T-helper 2 cell treated with Interferon-gamma antibody and Interleukin-4, amounts not matched to agents 5 μg/mL and 100 μg/mL, for 36 hours (primary cell): ENCODE measurements around the gene HSPA12A.

Source experiments
- DNase-seq: peaks from one replicate; pipeline ENCODE4 v3.0.0; 2021; ENCODE audit warnings: low spot score
- H3K27ac Mint-ChIP-seq: one replicate; pipeline ENCODE4 v1.8.0; 2021; ENCODE audit warnings: mild to moderate bottlenecking, mixed read lengths
- H3K27me3 Mint-ChIP-seq: one replicate; pipeline ENCODE4 v1.8.0; 2021; ENCODE audit warnings: low read depth, mixed read lengths
- H3K36me3 Mint-ChIP-seq: one replicate; pipeline ENCODE4 v1.8.0; 2021; ENCODE audit warnings: low read depth, mixed read lengths
- H3K4me1 Mint-ChIP-seq: one replicate; pipeline ENCODE4 v1.8.0; 2021; ENCODE audit warnings: low read depth, mixed read lengths
- H3K4me3 Mint-ChIP-seq: one replicate; pipeline ENCODE4 v1.8.0; 2022; ENCODE audit warnings: mild to moderate bottlenecking, moderate library complexity, mixed read lengths
- H3K9me3 Mint-ChIP-seq: one replicate; pipeline ENCODE4 v1.8.0; 2021; ENCODE audit warnings: mixed read lengths

HSPA12A gene

GRCh38 chr10:116764979-116765378 is 22.6 kb upstream of the HSPA12A start:
- Mint-ChIP-seq H3K4me3 (no peak overlapping the region), H3K4me1 (no peaks in the 10 kb centered on the region), H3K27ac (no peak overlapping the region), H3K9me3 (no peaks in the 10 kb centered on the region), H3K27me3 (peaks cover 12% of the 10 kb centered on the region), H3K36me3 (no peaks in the 10 kb centered on the region)
- DNase-seq, result no peak

DNA sequence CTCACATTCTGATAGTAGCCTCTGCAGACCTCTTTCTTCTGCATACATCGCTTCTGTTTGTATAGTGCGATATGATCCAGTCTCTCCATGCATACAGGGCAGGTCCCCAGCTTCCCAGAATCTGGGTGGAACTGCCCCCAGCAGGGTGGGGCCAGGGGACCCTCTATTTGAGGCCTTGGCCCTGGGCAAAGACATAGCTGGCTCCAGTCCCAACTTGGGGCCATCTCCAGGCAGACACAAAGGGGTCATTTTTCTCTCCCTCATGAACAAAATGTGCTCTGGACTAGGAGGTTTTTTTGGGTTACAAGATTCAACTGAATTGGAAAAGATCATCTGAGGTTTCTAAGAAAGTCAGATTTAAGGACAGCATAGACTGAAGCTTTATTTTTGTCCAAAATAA is 21.1 kb upstream of the HSPA12A start:
- Mint-ChIP-seq H3K36me3 (no peaks in the 10 kb centered on the region), H3K27me3 (peaks cover 12% of the 10 kb centered on the region), H3K27ac (no peak overlapping the region), H3K4me1 (no peaks in the 10 kb centered on the region), H3K9me3 (no peaks in the 10 kb centered on the region), H3K4me3 (no peak overlapping the region)
- DNase-seq, result no peak

DNA sequence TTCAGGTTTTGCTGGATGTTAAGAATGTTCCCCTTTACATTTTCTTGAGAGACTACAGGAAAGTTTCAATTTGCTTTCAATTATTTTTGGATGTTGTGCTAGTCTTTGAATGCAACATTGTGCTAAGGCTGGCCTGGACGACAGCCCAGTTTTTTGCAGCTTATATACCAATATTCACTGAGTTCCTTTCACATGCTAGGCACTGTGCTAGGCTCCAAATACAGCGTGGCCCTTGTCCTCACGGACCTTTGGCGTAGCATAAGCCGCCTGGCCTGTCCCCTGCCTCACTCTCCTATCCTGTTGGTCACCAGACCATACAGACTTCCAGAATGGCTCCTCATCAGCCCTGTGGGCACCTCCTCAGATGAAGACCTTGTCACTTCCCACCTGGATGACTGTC is 19.5 kb upstream of the HSPA12A start:
- no peak overlapping the region for H3K4me3 Mint-ChIP-seq
- H3K9me3 Mint-ChIP-seq, result no peaks in the 10 kb centered on the region
- no peaks in the 10 kb centered on the region for H3K4me1 Mint-ChIP-seq
- H3K27me3 Mint-ChIP-seq, result peaks cover 12% of the 10 kb centered on the region
- H3K36me3 Mint-ChIP-seq, result no peaks in the 10 kb centered on the region
- DNase-seq, result no peak
- H3K27ac Mint-ChIP-seq, result no peak overlapping the region

DNA sequence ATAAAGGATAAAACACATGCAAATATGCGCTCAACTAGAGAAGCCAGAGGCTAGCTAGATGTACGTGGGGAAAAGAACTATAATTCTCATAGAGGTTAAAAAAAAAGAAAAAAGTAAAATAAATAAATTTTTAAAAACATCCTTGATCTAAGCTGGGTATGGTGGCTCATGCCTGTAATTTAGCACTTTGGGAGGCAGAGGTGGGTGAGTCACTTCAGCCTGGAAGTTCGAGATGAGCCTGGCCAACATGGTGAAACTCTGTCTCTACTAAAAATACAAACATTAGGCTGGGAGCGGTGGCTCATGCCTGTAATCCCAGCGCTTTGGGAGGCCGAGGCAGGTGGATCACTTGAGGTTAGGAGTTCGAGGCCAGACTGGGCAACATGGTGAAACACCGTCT is 18.6 kb upstream of the HSPA12A start:
- no peak for DNase-seq
- no peak overlapping the region for H3K27ac Mint-ChIP-seq
- no peaks in the 10 kb centered on the region for H3K36me3 Mint-ChIP-seq
- H3K27me3 Mint-ChIP-seq, result peaks cover 11% of the 10 kb centered on the region
- H3K4me1 Mint-ChIP-seq, result no peaks in the 10 kb centered on the region
- H3K9me3 Mint-ChIP-seq, result no peaks in the 10 kb centered on the region
- H3K4me3 Mint-ChIP-seq, result no peak overlapping the region

DNA sequence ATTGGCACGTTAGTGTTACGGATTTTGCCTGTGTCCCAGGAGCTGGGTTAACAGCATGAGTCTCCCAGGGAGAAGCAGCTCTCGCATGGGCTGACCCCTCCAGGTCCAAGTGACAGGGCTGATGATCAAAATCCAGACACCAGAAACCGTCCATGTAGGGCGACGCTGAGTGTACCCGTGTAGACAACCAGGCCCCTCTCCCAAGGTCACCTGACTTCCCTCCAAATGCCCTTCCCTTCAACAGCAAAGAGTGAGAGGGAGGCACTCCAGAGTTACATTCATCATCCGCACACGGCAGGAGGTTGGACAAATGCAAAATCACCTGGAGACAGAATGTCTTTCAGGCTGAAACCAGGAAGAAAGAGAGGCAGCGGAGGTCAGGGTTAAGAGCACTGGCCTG is 14.9 kb upstream of the HSPA12A start:
- Mint-ChIP-seq H3K27ac (no peak overlapping the region), H3K36me3 (no peaks in the 10 kb centered on the region), H3K4me1 (no peaks in the 10 kb centered on the region), H3K9me3 (no peaks in the 10 kb centered on the region), H3K4me3 (no peak overlapping the region), H3K27me3 (no peaks in the 10 kb centered on the region)
- DNase-seq, result no peak

DNA sequence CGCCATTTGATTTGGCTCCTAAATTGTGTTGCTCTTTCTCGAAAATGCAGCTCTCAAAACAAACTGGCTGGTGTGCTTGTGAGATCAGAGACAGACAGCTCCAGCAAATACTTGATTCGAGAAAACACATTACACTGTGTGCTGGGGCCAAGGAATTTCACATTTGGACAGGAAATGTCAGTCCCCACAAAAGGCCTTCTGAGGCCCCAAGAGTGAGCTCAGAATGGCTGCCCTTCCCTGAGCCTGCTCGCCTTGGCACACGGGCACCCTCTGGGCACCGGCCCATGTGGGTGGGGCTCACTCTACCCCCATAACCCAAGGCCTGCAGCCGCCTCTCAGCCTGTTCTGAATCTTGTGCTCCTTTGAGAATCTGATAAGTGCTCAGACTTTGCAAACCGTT is 13.9 kb upstream of the HSPA12A start:
- H3K9me3 Mint-ChIP-seq, result no peaks in the 10 kb centered on the region
- no peak for DNase-seq
- no peaks in the 10 kb centered on the region for H3K36me3 Mint-ChIP-seq
- H3K27ac Mint-ChIP-seq, result no peak overlapping the region
- H3K27me3 Mint-ChIP-seq, result peaks cover 3% of the 10 kb centered on the region
- H3K4me3 Mint-ChIP-seq, result no peak overlapping the region
- no peaks in the 10 kb centered on the region for H3K4me1 Mint-ChIP-seq

DNA sequence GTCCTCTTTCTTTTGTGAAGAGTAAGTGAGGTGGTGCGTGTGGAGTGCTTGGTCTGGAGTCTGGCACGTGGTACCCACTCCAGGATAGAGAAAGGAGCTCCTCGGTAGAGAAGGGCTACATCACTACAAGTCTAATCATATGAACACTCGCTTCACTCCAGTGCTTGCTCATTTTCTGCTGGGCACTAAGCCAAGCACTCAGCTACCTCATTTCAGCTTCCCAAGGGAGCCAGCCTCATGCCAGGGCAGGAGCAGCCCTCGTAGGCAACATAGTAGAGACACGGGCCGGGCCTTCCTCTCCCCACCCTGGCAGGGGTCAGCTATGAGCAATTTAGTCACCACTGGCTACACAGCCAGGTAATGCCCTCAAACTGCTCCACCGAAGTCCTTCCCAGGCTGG is 11.4 kb upstream of the HSPA12A start:
- Mint-ChIP-seq H3K27me3 (peaks cover 9% of the 10 kb centered on the region), H3K36me3 (no peaks in the 10 kb centered on the region), H3K9me3 (no peaks in the 10 kb centered on the region), H3K27ac (no peak overlapping the region), H3K4me1 (no peaks in the 10 kb centered on the region), H3K4me3 (no peak overlapping the region)
- no peak for DNase-seq

GRCh38 chr10:116752969-116753665 is 10.8 kb upstream of the HSPA12A start:
- Mint-ChIP-seq H3K4me1 (no peaks in the 10 kb centered on the region), H3K27me3 (peaks cover 9% of the 10 kb centered on the region), H3K36me3 (no peaks in the 10 kb centered on the region), H3K27ac (no peak overlapping the region), H3K9me3 (no peaks in the 10 kb centered on the region), H3K4me3 (no peak overlapping the region)
- DNase-seq, result no peak

DNA sequence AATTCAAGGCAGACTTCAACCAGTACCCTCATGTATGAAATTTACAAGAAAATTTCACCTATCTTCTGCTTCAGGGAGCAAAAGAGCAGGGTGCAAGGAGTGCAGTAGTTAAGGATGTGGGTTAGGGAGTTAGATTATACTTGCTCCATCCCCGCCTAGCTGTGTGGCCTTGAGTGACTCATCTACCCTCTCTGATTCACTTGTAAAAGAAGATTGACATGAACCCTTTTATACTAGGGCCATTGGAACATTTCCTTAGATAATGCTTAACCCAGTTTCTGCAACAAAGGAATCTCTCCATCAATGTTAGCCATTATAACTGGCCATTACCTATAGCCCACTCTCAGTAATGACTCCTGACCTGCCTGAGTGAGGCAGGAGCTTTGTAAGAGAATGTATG is 10.2 kb upstream of the HSPA12A start:
- H3K4me1 Mint-ChIP-seq, result no peaks in the 10 kb centered on the region
- DNase-seq, result no peak
- no peaks in the 10 kb centered on the region for H3K36me3 Mint-ChIP-seq
- H3K4me3 Mint-ChIP-seq, result no peak overlapping the region
- no peak overlapping the region for H3K27ac Mint-ChIP-seq
- H3K27me3 Mint-ChIP-seq, result peaks cover 9% of the 10 kb centered on the region
- no peaks in the 10 kb centered on the region for H3K9me3 Mint-ChIP-seq

- peaks cover 37% of the 10 kb centered on the region for H3K27me3 Mint-ChIP-seq
- no peak overlapping the region for H3K4me3 Mint-ChIP-seq
Observed at GRCh38 chr10:116748471-116748870, 6.1 kb upstream of the HSPA12A start.

GRCh38 chr10:116748041-116748440 is 5.7 kb upstream of the HSPA12A start:
- H3K36me3 Mint-ChIP-seq, result no peaks in the 10 kb centered on the region
- H3K27me3 Mint-ChIP-seq, result peaks cover 41% of the 10 kb centered on the region
- no peak for DNase-seq
- H3K4me3 Mint-ChIP-seq, result no peak overlapping the region
- H3K27ac Mint-ChIP-seq, result no peak overlapping the region
- H3K9me3 Mint-ChIP-seq, result no peaks in the 10 kb centered on the region
- H3K4me1 Mint-ChIP-seq, result peaks cover 2% of the 10 kb centered on the region

More at GRCh38 chr10:116748471-116748870, 6.1 kb upstream of the HSPA12A start:
- Mint-ChIP-seq H3K36me3 (no peaks in the 10 kb centered on the region), H3K4me1 (peaks cover 2% of the 10 kb centered on the region), H3K27ac (no peak overlapping the region), H3K9me3 (no peaks in the 10 kb centered on the region)
- DNase-seq, result no peak

DNA sequence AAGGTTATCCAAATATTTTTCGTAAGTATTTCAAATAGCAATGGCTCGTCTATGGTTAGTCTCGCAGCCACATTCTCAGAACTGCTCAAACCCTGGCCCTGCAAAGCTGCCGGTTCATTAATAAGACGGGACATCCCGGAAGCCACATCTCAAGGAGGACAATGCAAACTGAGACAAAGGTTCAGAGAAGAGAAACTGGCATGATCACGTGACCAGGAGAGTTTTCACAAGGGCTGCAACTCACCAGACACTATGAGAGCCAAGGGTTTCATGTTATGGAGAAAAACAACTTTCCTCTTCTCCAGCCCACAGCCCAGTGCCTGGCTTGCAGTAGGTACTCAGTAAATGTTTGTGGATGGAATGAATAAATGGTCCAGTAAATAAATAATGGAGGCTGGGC is 5.0 kb upstream of the HSPA12A start:
- H3K9me3 Mint-ChIP-seq, result no peaks in the 10 kb centered on the region
- H3K36me3 Mint-ChIP-seq, result no peaks in the 10 kb centered on the region
- peaks cover 2% of the 10 kb centered on the region for H3K4me1 Mint-ChIP-seq
- H3K4me3 Mint-ChIP-seq, result no peak overlapping the region
- DNase-seq, result no peak
- peaks cover 41% of the 10 kb centered on the region for H3K27me3 Mint-ChIP-seq
- no peak overlapping the region for H3K27ac Mint-ChIP-seq

DNA sequence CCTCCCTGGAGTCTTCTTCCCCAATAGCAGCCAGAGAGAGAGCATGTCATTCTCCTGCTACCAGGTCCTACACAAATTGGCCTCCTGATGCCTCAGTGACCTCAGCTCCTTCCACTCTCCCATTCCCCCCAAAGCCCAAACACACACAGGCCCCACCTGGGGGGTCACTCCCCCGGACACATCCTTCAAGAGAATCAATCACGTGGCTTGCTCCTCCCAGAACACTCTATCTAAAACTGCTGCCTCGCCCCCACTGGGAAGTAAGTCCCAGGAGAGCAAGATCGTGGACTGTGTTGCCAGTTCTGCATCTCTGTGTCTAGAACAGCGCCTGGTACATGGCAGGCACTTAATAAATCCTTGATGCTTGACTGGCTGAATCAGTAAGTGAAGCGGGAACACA is 2.5 kb upstream of the HSPA12A start:
- H3K9me3 Mint-ChIP-seq, result no peaks in the 10 kb centered on the region
- H3K27me3 Mint-ChIP-seq, result peaks cover 43% of the 10 kb centered on the region
- H3K27ac Mint-ChIP-seq, result no peak overlapping the region
- no peak overlapping the region for H3K4me3 Mint-ChIP-seq
- H3K4me1 Mint-ChIP-seq, result peaks cover 2% of the 10 kb centered on the region
- H3K36me3 Mint-ChIP-seq, result no peaks in the 10 kb centered on the region
- DNase-seq, result no peak

- no peaks in the 10 kb centered on the region for H3K36me3 Mint-ChIP-seq
- peaks cover 49% of the 10 kb centered on the region for H3K27me3 Mint-ChIP-seq
- DNase-seq, result no peak
- no peaks in the 10 kb centered on the region for H3K9me3 Mint-ChIP-seq
- H3K4me3 Mint-ChIP-seq, result no peak overlapping the region
- H3K27ac Mint-ChIP-seq, result no peak overlapping the region
- peaks cover 2% of the 10 kb centered on the region for H3K4me1 Mint-ChIP-seq
Observed at GRCh38 chr10:116744163-116744753, 1.9 kb upstream of the HSPA12A start.
